ENCODE measurements around the gene GRAMD2B.

Gene GRAMD2B

GRCh38 chr5:126471875-126472537 lies 48.8 kb downstream of the GRAMD2B start:
- no peak overlapping the region for H3K4me3 ChIP-seq (ENCODE audit: low read depth in 1 of 2, low read length in 1 of 2)
- H3K4me1 ChIP-seq (ENCODE audit: control insufficient read depth in 1 of 2, insufficient read depth in 1 of 2, low read depth in 1 of 2, low read length in 1 of 2): no peaks in the 10 kb centered on the region
- H3K36me3 ChIP-seq: no peaks in the 10 kb centered on the region
- H3K27ac ChIP-seq: no peak overlapping the region
- no peaks in the 10 kb centered on the region for H3K27me3 ChIP-seq
- TF ChIP-seq CTCF (IDR thresholded peaks at IDR 0.05): no peak
- no peaks in the 10 kb centered on the region for H3K9me3 ChIP-seq

GRCh38 chr5:126472538-126472889 lies 49.3 kb downstream of the GRAMD2B start:
- H3K4me1 ChIP-seq (ENCODE audit: control insufficient read depth in 1 of 2, insufficient read depth in 1 of 2, low read depth in 1 of 2, low read length in 1 of 2): no peaks in the 10 kb centered on the region

GRCh38 chr5:126477294-126478117 lies 54.3 kb downstream of the GRAMD2B start:
- H3K27me3 ChIP-seq: no peaks in the 10 kb centered on the region
- no peaks in the 10 kb centered on the region for H3K9me3 ChIP-seq
- no peak overlapping the region for H3K4me3 ChIP-seq (ENCODE audit: low read depth in 1 of 2, low read length in 1 of 2)
- no peak overlapping the region for H3K27ac ChIP-seq
- no peak for TF ChIP-seq CTCF (IDR thresholded peaks at IDR 0.05)
- no peaks in the 10 kb centered on the region for H3K36me3 ChIP-seq
- H3K4me1 ChIP-seq (ENCODE audit: control insufficient read depth in 1 of 2, insufficient read depth in 1 of 2, low read depth in 1 of 2, low read length in 1 of 2): no peaks in the 10 kb centered on the region

More at GRCh38 chr5:126472538-126472889, 49.3 kb downstream of the GRAMD2B start:
- no peak for TF ChIP-seq CTCF (IDR thresholded peaks at IDR 0.05)
- Histone ChIP-seq H3K9me3 (no peaks in the 10 kb centered on the region), H3K36me3 (no peaks in the 10 kb centered on the region), H3K27me3 (no peaks in the 10 kb centered on the region), H3K4me3 (ENCODE audit: low read depth in 1 of 2, low read length in 1 of 2) (no peak overlapping the region), H3K27ac (no peak overlapping the region)

- H3K4me3 ChIP-seq (ENCODE audit: low read depth in 1 of 2, low read length in 1 of 2): no peak overlapping the region
- no peaks in the 10 kb centered on the region for H3K36me3 ChIP-seq
- H3K27ac ChIP-seq: no peak overlapping the region
- no peaks in the 10 kb centered on the region for H3K9me3 ChIP-seq
- H3K4me1 ChIP-seq (ENCODE audit: control insufficient read depth in 1 of 2, insufficient read depth in 1 of 2, low read depth in 1 of 2, low read length in 1 of 2): no peaks in the 10 kb centered on the region
- no peaks in the 10 kb centered on the region for H3K27me3 ChIP-seq
- TF ChIP-seq CTCF (IDR thresholded peaks at IDR 0.05): no peak
Observed at GRCh38 chr5:126479810-126480209, 56.6 kb downstream of the GRAMD2B start.

- no peaks in the 10 kb centered on the region for H3K4me1 ChIP-seq (ENCODE audit: control insufficient read depth in 1 of 2, insufficient read depth in 1 of 2, low read depth in 1 of 2, low read length in 1 of 2)
- H3K27ac ChIP-seq: no peak overlapping the region
- no peaks in the 10 kb centered on the region for H3K36me3 ChIP-seq
- no peak overlapping the region for H3K4me3 ChIP-seq (ENCODE audit: low read depth in 1 of 2, low read length in 1 of 2)
- TF ChIP-seq CTCF (IDR thresholded peaks at IDR 0.05): no peak
- H3K27me3 ChIP-seq: no peaks in the 10 kb centered on the region
- H3K9me3 ChIP-seq: no peaks in the 10 kb centered on the region
Observed at GRCh38 chr5:126480824-126481223, 57.6 kb downstream of the GRAMD2B start.
